ENCODE results near the gene REM2.

DNA sequence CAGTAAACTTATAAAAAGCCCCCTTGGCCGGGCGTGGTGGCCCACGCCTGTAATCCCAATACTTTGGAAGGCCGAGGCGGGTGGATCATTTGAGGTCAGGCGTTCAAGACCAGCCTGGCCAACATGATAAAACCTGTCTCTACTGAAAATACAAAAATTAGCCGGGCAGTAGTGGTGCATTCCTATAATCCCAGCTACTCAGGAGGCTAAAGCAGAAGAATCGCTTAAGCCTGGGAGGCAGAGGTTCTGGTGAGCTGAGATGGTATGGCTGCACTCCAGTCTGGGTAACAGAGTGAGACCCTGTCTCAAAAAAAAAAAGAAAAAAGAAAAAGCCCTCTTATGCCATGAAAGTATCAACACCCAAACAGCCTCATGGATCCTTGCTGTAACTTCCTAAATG, 42.5 kb downstream of the REM2 start:
- TF ChIP-seq CTCF (IDR thresholded peaks at IDR 0.05) (no peak), POLR2A (IDR thresholded peaks at IDR 0.05) (no peak)

Data from Peyer's patch (tissue), 4 donors.